SU-DHL-6 (cell line): ENCODE results near the gene CRIP2.

Experiments used
- H2AFZ ChIP-seq: fragments of 200-600 bp; sonication (generic); 2 replicates; pipeline ENCODE4 v1.6.1; 2014; ENCODE audit warnings: low read depth, mild to moderate bottlenecking, moderate library complexity, mixed read lengths, antibody characterized with exemption, low read length; ENCODE audit not compliant: severe bottlenecking
- H3F3A ChIP-seq: fragments of 200-600 bp; shearing (Covaris generic); 2 replicates; pipeline ENCODE4 v1.6.0; 2016; ENCODE audit warnings: antibody characterized with exemption, mild to moderate bottlenecking; ENCODE audit not compliant: insufficient read depth
- H3K27ac ChIP-seq: fragments of 200-600 bp; sonication (generic); 2 replicates; pipeline ENCODE4 v1.5.1; 2016; ENCODE audit warnings: low read depth, mild to moderate bottlenecking, low read length, moderate library complexity, mixed read lengths
- H3K27me3 ChIP-seq: fragments of 200-600 bp; sonication (generic), shearing (Covaris generic); 2 replicates; pipeline ENCODE4 v1.6.0; 2014; ENCODE audit warnings: mild to moderate bottlenecking, low read length
- H3K36me3 ChIP-seq: fragments of 200-600 bp; sonication (generic); 2 replicates; pipeline ENCODE4 v1.6.1; 2014; ENCODE audit warnings: mild to moderate bottlenecking, low read length, mixed read lengths
- H3K4me2 ChIP-seq: fragments of 300-600, 200-600 bp; shearing (Covaris generic), sonication (generic); 2 replicates; pipeline ENCODE4 v1.6.0; 2014; ENCODE audit warnings: low read length, low read depth, mild to moderate bottlenecking; ENCODE audit not compliant: poor library complexity, severe bottlenecking
- H3K4me3 ChIP-seq: fragments of 200-600 bp; sonication (generic); 2 replicates; pipeline ENCODE4 v1.5.1; 2014; ENCODE audit warnings: antibody characterized with exemption, low read length, mild to moderate bottlenecking, mixed read lengths; ENCODE audit not compliant: insufficient read depth, poor library complexity, severe bottlenecking
- H3K79me2 ChIP-seq: fragments of 200-600 bp; sonication (generic); 2 replicates; pipeline ENCODE4 v1.6.1; 2014; ENCODE audit warnings: mild to moderate bottlenecking, low read length, moderate library complexity; ENCODE audit not compliant: insufficient read depth
- H3K9ac ChIP-seq: fragments of 200-600 bp; sonication (generic); 2 replicates; pipeline ENCODE4 v1.7.0; 2014; ENCODE audit warnings: mild to moderate bottlenecking, low read length
- H3K9me2 ChIP-seq: fragments of 200-600 bp; sonication (generic); replicated peaks from 2 replicates; pipeline ENCODE4 v1.6.1; 2014; ENCODE audit warnings: low read length; ENCODE audit not compliant: insufficient read depth
- H3K9me3 ChIP-seq: fragments of 200-600 bp; sonication (generic); 2 replicates; pipeline ENCODE4 v1.6.1; 2014; ENCODE audit warnings: low read length, mixed read lengths; ENCODE audit not compliant: insufficient read depth
- H4K20me1 ChIP-seq: fragments of 200-600 bp; sonication (generic); 2 replicates; pipeline ENCODE4 v1.6.1; 2014; ENCODE audit warnings: low read depth, mild to moderate bottlenecking, antibody characterized with exemption, low read length, moderate library complexity, mixed read lengths
- CTCF ChIP-seq: fragments of 200-600 bp; sonication (generic); IDR thresholded peaks from one replicate; pipeline ENCODE4 v1.5.1; 2017; ENCODE audit warnings: antibody characterized with exemption, mild to moderate bottlenecking, low read length, moderate library complexity; ENCODE audit not compliant: insufficient read depth, poor library complexity, severe bottlenecking
- EZH2phosphoT487 ChIP-seq: fragments of 200-600 bp; sonication (generic), shearing (Covaris generic); conservative IDR thresholded peaks from 2 replicates; pipeline ENCODE4 v1.6.1; 2018; ENCODE audit warnings: mild to moderate bottlenecking, antibody characterized with exemption, low read length, moderate library complexity, mixed read lengths

CRIP2 gene

DNA sequence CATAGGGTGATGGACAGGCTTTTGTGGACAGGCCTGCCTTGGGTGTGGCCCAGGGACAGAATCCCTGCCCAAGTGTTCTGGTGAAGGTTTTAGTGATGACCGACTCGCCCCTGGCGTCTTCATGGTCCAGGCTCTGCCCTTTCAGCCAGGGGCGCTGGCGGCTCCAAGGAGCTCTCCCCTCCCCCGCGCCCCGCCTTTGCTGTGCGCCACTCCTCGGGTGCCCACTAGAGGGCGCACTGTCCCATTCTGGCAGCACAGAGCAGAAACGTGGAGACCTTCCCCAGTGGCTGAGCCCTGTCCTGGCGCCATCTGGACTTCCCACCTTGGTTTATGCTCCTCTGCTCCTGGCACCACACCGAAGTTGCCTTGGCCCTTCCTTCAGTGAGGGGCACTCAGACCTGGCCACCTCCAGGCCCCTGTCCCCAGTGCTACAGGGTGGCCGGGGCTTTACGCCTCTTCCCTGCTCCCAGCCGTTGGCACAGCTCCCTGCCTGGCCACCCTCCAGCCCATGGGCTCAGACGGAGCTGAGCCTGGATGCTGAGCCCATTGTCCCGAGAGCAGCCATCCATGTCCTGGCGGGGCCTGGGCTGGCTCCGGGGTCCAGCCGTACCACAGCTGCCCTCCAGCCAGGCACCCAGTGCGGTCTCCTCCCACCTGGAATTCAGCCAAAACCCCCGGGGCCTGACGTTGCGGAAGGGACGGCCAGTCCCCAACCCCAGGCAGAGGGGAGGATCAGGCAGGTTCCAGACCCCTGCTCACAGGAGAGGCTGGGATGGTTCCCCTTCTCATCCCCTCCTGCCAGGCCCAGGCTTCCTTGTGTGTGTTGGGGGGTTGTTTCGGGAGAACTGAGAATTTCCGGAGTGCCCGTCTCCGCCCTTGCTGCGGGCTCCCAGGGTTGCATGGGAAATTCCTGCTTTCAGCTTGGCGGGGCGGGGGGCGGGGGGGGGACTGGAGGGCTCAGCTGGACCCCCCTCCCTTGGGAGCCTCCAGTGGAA, 6.5 kb downstream of the CRIP2 start:
- Histone ChIP-seq H3K9ac (no peak overlapping the region), H3K79me2 (no peaks in the 10 kb centered on the region), H3F3A (no peaks in the 10 kb centered on the region), H3K4me2 (peak overlapping the region; percentile 14), H3K9me3 (0 out of 2 replicates have a peak, but pooled peaks cover 3% of the 10 kb centered on the region), H3K36me3 (no peaks in the 10 kb centered on the region), H3K27me3 (no peaks in the 10 kb centered on the region), H3K9me2 (no peaks in the 10 kb centered on the region), H3K4me3 (no peak overlapping the region), H2AFZ (no peak overlapping the region), H4K20me1 (no peaks in the 10 kb centered on the region), H3K27ac (no peak overlapping the region)
- TF ChIP-seq EZH2phosphoT487 (no peak), CTCF (peak; percentile 95)

GRCh38 chr14:105481886-105482457, 7.4 kb downstream of the CRIP2 start:
- no peaks in the 10 kb centered on the region for H3K27me3 ChIP-seq
- peak overlapping the region; percentile 22 for H3K4me2 ChIP-seq
- H4K20me1 ChIP-seq: no peaks in the 10 kb centered on the region
- H3K79me2 ChIP-seq: no peaks in the 10 kb centered on the region
- no peak overlapping the region for H2AFZ ChIP-seq
- no peak overlapping the region for H3K4me3 ChIP-seq
- H3K9me3 ChIP-seq: 0 out of 2 replicates have a peak, but pooled peaks cover 3% of the 10 kb centered on the region
- TF ChIP-seq CTCF (no peak), EZH2phosphoT487 (no peak)
- no peak overlapping the region for H3K27ac ChIP-seq
- H3K9ac ChIP-seq: no peak overlapping the region
- H3K9me2 ChIP-seq: no peaks in the 10 kb centered on the region
- no peaks in the 10 kb centered on the region for H3F3A ChIP-seq
- no peaks in the 10 kb centered on the region for H3K36me3 ChIP-seq

GRCh38 chr14:105482486-105483110, 8.0 kb downstream of the CRIP2 start:
- Histone ChIP-seq H4K20me1 (no peaks in the 10 kb centered on the region), H3K4me2 (no peak overlapping the region), H3K9me3 (no peaks in the 10 kb centered on the region), H3K9ac (no peak overlapping the region), H2AFZ (no peak overlapping the region), H3K36me3 (no peaks in the 10 kb centered on the region), H3K27me3 (no peaks in the 10 kb centered on the region), H3K4me3 (no peak overlapping the region), H3K9me2 (no peaks in the 10 kb centered on the region), H3F3A (no peaks in the 10 kb centered on the region), H3K79me2 (no peaks in the 10 kb centered on the region), H3K27ac (no peak overlapping the region)
- TF ChIP-seq CTCF (no peak), EZH2phosphoT487 (no peak)
